ENCODE measurements around the gene RTL3. TPM values are rescaled to one million over a fixed set of nuclear protein-coding genes. Genes with fewer than 3 reads are reported as not detected.
"Not testable (repeated sequence)": the region's sequence is repeated elsewhere in the genome, so short reads cannot be mapped to it uniquely, and the experiment has no call there.

The RTL3 gene
- total RNA-seq, 1 experiment from 2014 or later: not detected

DNA sequence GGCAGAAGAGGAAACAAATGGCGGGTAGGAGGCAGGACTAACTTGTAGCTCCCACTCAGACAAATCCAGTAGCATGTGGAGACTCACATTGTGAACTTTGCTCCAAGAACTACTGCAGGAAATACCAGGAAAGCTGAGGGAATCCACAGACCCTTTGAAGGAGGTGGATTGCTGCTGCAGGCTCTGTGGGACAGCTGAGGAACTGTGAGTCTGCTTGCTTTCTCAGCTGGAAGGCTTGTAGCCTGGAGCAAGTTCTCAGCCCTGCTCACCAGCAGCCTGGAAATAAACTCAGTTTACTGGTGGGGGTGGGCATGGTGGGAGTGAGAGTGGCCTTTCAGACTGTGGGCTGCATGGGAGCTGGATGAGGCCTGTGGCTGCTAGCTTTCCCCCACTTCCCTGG lies 16.0 kb downstream of the RTL3 start:
- Histone ChIP-seq H3K4me2 (ENCODE audit: low read length) (no peak overlapping the region), H3K4me3 (ENCODE audit: low read length) (no peak overlapping the region), H3K4me1 (ENCODE audit: insufficient read depth, low read length) (peaks cover 12% of the 10 kb centered on the region), H3K27ac (ENCODE audit: low read length) (no peak overlapping the region), H3K79me2 (ENCODE audit: low read length) (no peaks in the 10 kb centered on the region), H3K9me3 (ENCODE audit: low read length) (no peaks in the 10 kb centered on the region), H3F3A (ENCODE audit: low read length, unreplicated experiment) (no peaks in the 10 kb centered on the region), H3K27me3 (ENCODE audit: low read length) (no peaks in the 10 kb centered on the region), H3K9me2 (replicated peaks; ENCODE audit: low read length) (no peaks in the 10 kb centered on the region), H3K9ac (ENCODE audit: low read length) (no peak overlapping the region), H3K36me3 (ENCODE audit: low read depth, low read length) (no peaks in the 10 kb centered on the region), H2AFZ (ENCODE audit: low read length) (no peak overlapping the region), H4K20me1 (ENCODE audit: low read length) (no peaks in the 10 kb centered on the region)
- CTCF ChIA-PET: no interaction called here
- POLR2A ChIA-PET (ENCODE audit: unreplicated experiment): no interaction called here
- intact Hi-C loops (cut with micrococcal nuclease): no loop called here
- TF ChIP-seq EZH2 (IDR thresholded peaks at IDR 0.05; ENCODE audit: low read length, unreplicated experiment) (no peak), EZH2phosphoT487 (IDR thresholded peaks at IDR 0.05; ENCODE audit: borderline replicate concordance, low read length) (no peak)
- no TSS peak for BruUV-seq (replicated peaks)
- ATAC-seq: no peak
- no peak for DNase-seq

DNA sequence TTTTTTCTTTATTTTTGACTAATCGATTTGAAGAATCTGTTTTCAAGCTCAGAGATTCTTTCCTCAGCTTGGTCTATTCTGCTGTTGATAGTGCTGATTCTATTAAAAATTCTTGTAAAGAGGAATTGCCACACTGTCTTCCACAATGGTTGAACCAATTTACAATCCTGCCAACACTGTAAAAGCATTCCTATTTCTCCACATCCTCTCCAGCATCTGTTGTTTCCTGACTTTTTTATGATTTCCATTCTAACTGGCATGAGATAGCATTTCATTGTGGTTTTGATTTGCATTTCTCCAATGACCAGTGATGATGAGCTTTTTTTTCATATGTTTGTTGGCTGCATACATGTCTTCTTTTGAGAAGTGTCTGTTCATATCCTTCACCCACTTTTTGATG lies 23.0 kb downstream of the RTL3 start:
- H3K27ac ChIP-seq (ENCODE audit: low read length); H3F3A ChIP-seq (ENCODE audit: low read length, unreplicated experiment); H3K9ac ChIP-seq (ENCODE audit: low read length); ATAC-seq; H3K4me2 ChIP-seq (ENCODE audit: low read length); H2AFZ ChIP-seq (ENCODE audit: low read length); H3K79me2 ChIP-seq (ENCODE audit: low read length); intact Hi-C loops (cut with micrococcal nuclease); H3K9me3 ChIP-seq (ENCODE audit: low read length); BruUV-seq (replicated peaks); H4K20me1 ChIP-seq (ENCODE audit: low read length); H3K4me3 ChIP-seq (ENCODE audit: low read length); H3K9me2 ChIP-seq (replicated peaks; ENCODE audit: low read length); H3K27me3 ChIP-seq (ENCODE audit: low read length); H3K36me3 ChIP-seq (ENCODE audit: low read depth, low read length); DNase-seq; POLR2A ChIA-PET (ENCODE audit: unreplicated experiment); CTCF ChIA-PET: not testable (repeated sequence)
- H3K4me1 ChIP-seq (ENCODE audit: insufficient read depth, low read length): peaks cover 12% of the 10 kb centered on the region

DNA sequence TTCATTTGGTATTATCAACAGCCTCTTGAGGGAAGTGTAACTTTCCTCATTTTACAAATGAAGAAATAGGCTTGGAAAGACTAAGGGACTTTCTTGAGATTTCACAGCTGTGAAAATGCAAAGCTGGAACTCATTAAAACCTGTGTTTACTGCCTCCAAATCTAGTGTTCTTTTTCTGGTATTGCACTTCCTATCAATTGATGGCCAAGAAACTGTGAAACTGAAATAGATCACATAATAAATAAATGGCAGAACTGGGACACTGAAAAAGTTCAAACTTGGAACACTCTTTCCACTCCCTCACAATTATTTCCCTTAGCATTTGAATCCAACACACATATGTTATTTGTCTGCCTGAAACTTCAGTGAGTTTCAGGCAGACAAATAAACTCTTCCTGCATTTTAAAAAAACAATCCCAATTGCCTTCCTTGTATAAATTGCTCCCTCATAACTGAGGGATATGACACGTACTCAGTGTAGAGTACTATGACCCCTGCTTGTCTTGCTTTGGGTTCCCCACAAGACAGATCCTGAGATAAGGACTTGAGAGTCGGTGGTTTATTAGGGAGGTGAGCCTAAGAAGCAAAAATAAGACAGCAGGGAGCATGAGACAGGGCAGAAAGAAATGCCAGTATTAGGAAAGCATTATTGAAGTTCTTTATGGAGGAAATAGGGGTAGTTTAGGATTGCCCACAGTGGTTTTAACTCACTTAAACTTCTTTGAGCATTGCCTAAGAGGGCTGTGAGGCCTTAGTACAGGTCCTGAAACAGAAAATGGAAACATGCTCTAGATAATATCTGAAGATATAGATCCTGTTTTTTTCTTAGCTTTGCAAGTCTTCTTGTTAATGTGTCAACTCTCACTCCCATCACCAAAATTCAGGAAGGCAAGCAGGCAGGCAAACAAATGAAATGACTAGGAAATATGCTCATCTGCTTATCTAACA lies 33.9 kb downstream of the RTL3 start:
- H3K36me3 ChIP-seq (ENCODE audit: low read depth, low read length): no peaks in the 10 kb centered on the region
- POLR2A ChIA-PET (ENCODE audit: unreplicated experiment): no interaction called here
- CTCF ChIA-PET: no interaction called here
- H3K4me3 ChIP-seq (ENCODE audit: low read length): no peak overlapping the region
- no peaks in the 10 kb centered on the region for H3K27me3 ChIP-seq (ENCODE audit: low read length)
- no peak overlapping the region for H3K27ac ChIP-seq (ENCODE audit: low read length)
- no peaks in the 10 kb centered on the region for H3K79me2 ChIP-seq (ENCODE audit: low read length)
- H3F3A ChIP-seq (ENCODE audit: low read length, unreplicated experiment): no peaks in the 10 kb centered on the region
- DNase-seq (no peak), ATAC-seq (no peak)
- H3K9me2 ChIP-seq (replicated peaks; ENCODE audit: low read length): no peaks in the 10 kb centered on the region
- no peaks in the 10 kb centered on the region for H4K20me1 ChIP-seq (ENCODE audit: low read length)
- no TSS peak for BruUV-seq (replicated peaks)
- no peaks in the 10 kb centered on the region for H3K4me1 ChIP-seq (ENCODE audit: insufficient read depth, low read length)
- TF ChIP-seq, protein P1, sequence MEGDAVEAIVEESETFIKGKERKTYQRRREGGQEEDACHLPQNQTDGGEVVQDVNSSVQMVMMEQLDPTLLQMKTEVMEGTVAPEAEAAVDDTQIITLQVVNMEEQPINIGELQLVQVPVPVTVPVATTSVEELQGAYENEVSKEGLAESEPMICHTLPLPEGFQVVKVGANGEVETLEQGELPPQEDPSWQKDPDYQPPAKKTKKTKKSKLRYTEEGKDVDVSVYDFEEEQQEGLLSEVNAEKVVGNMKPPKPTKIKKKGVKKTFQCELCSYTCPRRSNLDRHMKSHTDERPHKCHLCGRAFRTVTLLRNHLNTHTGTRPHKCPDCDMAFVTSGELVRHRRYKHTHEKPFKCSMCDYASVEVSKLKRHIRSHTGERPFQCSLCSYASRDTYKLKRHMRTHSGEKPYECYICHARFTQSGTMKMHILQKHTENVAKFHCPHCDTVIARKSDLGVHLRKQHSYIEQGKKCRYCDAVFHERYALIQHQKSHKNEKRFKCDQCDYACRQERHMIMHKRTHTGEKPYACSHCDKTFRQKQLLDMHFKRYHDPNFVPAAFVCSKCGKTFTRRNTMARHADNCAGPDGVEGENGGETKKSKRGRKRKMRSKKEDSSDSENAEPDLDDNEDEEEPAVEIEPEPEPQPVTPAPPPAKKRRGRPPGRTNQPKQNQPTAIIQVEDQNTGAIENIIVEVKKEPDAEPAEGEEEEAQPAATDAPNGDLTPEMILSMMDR (conservative IDR thresholded peaks at IDR 0.05; ENCODE audit: low read depth, low read length): no peak
- TF ChIP-seq EZH2 (IDR thresholded peaks at IDR 0.05; ENCODE audit: low read length, unreplicated experiment) (no peak), EZH2phosphoT487 (IDR thresholded peaks at IDR 0.05; ENCODE audit: borderline replicate concordance, low read length) (no peak)
- H3K9me3 ChIP-seq (ENCODE audit: low read length): no peaks in the 10 kb centered on the region
- H2AFZ ChIP-seq (ENCODE audit: low read length): no peak overlapping the region
- no peak overlapping the region for H3K4me2 ChIP-seq (ENCODE audit: low read length)
- H3K9ac ChIP-seq (ENCODE audit: low read length): no peak overlapping the region
- intact Hi-C loops (cut with micrococcal nuclease): no loop called here
